PC-9 (cell line): ENCODE data around the gene TCF12.

ENCODE experiments used
- CTCF ChIP-seq: fragments of 200-600 bp; sonication (generic); conservative IDR thresholded peaks from 2 replicates; pipeline ENCODE4 v1.6.1; 2017; ENCODE audit warnings: mixed run types, antibody characterized with exemption, mild to moderate bottlenecking, moderate library complexity
- EZH2 ChIP-seq: fragments of 200-600 bp; sonication (generic); IDR thresholded peaks from 2 replicates; pipeline ENCODE4 v1.8.0; 2017; ENCODE audit warnings: antibody characterized with exemption, low read depth

- TF ChIP-seq CTCF: no peak
- TF ChIP-seq EZH2: no peak
Observed at GRCh38 chr15:56946150-56946549, 27.7 kb downstream of the TCF12 start.
